Iris pigment epithelial cell (primary cell): ENCODE measurements around the gene UBE3C.
"Not testable (repeated sequence)": the region's sequence is repeated elsewhere in the genome, so short reads cannot be mapped to it uniquely, and the experiment has no call there.

Experiments
- DNase-seq: peaks from one replicate; pipeline ENCODE4 v3.0.0-alpha.2; 2011; ENCODE audit warnings: low read depth

Gene UBE3C

GRCh38 chr7:157271991-157272324 is 133.2 kb downstream of the UBE3C start:
- DNase-seq = peak; percentile 100

DNA sequence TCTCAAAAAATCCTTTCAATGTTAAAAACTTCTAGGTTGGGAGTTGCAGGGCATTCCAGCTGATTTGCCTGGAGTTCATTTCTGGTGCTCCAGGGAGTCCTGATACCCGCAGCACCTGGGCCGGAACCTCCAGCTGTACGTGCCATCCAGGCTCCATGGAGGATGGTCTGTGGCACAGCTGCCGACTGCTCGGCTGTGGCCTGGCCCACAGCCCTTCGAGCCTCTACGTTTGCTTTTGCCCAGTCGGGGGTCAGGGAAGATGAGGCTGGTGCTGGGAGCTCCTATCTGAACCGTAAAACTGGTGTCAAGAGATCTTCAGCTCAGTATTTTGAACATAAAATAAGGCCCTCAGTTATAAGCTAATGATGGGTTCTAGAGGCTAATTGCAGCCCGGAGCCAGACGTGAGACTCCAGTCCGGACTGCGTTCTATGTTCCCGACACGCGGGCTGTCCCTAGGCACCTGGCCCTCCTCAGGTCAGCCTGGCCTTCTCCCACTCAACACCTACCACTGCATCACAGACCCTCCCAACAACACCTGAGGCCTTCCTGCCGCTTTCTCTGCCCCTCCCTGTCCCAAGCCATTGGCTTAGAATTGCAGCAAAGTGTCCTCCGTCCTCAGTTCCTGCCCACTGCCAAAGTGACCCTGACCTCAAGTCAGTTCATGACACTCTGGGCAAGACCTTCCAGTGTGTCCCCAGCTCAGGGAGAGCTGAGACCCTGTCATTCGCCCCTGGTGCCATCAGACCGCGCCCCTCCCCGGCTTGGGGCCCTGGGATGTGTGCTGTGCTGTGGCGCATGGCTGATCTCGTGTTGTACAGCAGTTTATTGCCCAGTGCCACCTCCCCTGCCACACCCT is 133.9 kb downstream of the UBE3C start:
- DNase-seq = no peak

GRCh38 chr7:157273208-157274093 is 134.7 kb downstream of the UBE3C start:
- DNase-seq = peak; percentile 77

GRCh38 chr7:157274094-157274634 is 135.4 kb downstream of the UBE3C start:
- DNase-seq = not testable (repeated sequence)

- no peak for DNase-seq
These were observed 136.3 kb downstream of the UBE3C start for GRCh38 chr7:157274991-157275427.

- no peak for DNase-seq
These were observed 137.4 kb downstream of the UBE3C start for GRCh38 chr7:157276091-157276561.

GRCh38 chr7:157276731-157277562 is 138.2 kb downstream of the UBE3C start:
- peak; percentile 49 for DNase-seq

DNA sequence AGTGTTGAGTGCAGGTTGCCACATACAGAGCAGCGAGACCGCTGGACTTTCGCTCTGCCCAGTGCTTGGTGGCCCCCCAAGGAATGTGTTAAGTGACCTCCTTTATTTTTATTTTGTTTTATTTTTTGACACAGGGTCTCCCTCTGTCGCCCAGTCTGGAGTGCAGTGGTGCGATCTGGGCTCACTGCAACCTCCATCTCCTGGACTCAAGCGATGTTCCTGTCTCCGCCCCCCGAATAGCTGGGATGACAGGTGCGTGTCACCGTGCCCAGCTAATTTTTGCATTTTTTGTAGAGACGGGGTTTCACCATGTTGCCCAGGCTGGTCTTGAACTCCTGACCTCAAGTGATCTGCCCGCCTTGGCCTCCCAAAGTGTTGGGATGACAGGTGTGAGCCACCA is 138.8 kb downstream of the UBE3C start:
- not testable (repeated sequence) for DNase-seq

DNA sequence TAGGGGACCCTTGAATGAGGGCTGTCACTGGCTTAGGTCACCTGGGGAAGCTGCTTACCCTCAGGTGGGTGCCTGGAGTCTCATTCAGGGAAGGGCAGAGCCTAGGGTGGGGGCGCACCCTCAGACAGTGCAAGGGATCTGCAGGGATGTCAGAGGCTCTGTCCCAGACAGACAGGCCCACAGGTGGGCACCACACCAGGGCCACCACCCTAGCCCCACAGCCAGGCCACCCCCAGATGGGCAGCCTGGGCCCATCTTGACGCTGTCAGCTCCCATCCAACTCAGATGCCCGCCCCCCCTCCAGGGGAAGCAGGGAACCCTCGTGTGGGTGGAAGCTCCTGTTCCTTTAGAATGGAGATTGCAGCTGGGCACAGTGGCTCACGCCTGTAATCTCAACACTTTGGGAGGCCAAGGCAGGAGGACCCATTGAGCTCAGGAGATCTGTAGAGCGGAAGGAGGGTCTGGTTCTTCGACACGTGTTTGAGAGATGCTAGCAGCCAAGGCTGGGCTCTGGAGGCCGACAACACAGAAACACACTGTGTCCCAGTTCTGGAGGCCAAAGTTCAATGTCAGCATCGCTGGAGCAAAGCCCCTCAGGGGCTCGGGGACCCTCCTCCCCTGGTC is 139.6 kb downstream of the UBE3C start:
- no peak for DNase-seq

GRCh38 chr7:157278791-157279724 is 140.3 kb downstream of the UBE3C start:
- no peak for DNase-seq

GRCh38 chr7:157279741-157280215 is 141.1 kb downstream of the UBE3C start:
- DNase-seq = no peak

GRCh38 chr7:157280216-157280841 is 141.6 kb downstream of the UBE3C start:
- DNase-seq = no peak

GRCh38 chr7:157281221-157281998 is 142.7 kb downstream of the UBE3C start:
- no peak for DNase-seq

- no peak for DNase-seq
These were observed 143.5 kb downstream of the UBE3C start for GRCh38 chr7:157282141-157282801.

DNA sequence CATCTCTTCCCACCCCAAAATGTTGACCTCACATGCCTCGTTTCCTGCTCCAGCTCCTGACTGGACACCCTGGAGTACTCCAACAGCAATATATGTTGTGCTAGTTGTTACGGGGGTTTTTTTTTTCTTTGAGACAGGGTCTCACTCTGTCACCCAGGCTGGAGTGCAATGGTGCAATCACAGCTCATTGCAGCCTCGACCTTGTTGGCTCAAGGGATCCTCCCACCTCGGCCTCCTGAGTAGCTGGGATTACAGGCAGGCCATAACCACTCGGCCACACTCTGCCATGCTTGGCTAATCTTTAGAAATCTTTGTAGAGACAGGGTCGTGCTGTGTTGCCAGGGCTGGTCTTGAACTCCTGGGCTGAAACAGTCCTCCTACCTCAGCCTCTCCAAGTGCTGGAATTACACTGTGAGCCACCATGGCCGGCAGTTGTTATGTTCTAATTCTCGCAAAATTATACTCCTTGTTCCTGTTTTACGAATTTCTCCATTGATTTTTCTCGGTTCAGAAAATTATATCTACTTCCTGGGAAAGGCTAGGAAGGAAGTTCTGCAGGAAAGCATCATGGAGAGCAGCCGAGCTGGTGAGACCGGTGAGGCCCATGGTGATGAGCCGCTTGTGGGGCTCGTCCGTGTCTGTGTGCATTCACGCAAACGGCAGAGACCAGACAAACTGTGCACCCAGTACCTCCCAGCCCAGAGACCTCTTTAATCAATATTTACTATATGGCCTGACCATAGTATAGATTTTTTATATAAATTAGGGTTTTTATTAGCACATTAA is 145.7 kb downstream of the UBE3C start:
- DNase-seq = no peak

DNA sequence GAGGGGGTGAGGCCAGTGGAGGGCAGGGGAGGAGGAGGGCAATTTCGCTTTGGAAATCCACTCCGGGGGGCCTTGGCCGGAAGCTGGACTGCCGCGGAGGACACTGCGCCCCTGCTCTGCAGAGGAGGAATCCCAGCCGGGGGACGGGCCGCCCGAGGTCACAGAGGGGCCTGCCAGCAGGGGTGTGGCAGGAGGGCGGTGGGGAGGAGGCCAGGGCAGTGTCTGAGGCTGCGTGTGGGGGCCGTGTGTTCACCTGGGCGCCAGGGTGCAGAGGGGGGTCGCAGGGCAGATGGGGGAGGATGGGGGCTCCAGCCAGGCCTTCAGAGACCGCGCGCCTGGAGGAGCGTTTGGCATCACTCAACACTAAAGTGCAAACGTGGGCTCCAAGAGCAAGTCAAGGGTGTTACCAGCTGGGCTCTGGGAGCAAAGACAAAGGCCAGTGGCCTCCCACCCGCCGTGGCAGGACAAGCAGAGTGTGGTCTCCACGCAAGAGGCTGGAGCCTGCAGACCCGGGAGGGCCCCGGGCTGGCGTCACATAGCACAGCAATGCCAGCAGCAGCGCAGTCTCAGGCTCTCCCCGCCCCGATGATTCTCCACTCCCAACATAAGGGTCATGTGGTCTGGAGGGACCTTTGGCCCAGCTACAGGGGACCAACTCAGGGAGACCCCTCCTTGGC is 152.8 kb downstream of the UBE3C start:
- no peak for DNase-seq

GRCh38 chr7:157292258-157292657 is 153.5 kb downstream of the UBE3C start:
- DNase-seq = no peak
